Pancreas (tissue), 10 donors: ENCODE results near the gene EYA4. TPM values are rescaled to one million over a fixed set of nuclear protein-coding genes. Genes with fewer than 3 reads are reported as not detected.
A peak's percentile ranks its signal among the peaks of the same experiment; 100 is the strongest.

Source experiments
- ATAC-seq, 4 donors: fragments of 200-7000 bp; cut with Tn5 transposase; one replicate each; pipeline versions ENCODE4 v1.8.0 to v1.9.1; 2020; ENCODE audit warnings: mild to moderate bottlenecking in 4 of 4, moderate library complexity in 4 of 4
- DNase-seq, 6 donors: peaks; one replicate each; pipeline ENCODE4 v3.0.0-alpha.2; 2020
- FAIRE-seq: peaks from 2 replicates; lab custom pipeline; 2012; peaks lifted over from hg19 to GRCh38; lab: Jason Lieb, UNC
- H3K27ac ChIP-seq, 4 donors: fragments of 200-600 bp; sonication (generic); 1 replicate in 3 of 4; 2 replicates in 1 of 4; pipeline versions ENCODE4 v1.5.0 to v1.8.0; 2020
- H3K27me3 ChIP-seq, 4 donors: fragments of 200-600 bp; one replicate each; pipeline ENCODE4 v1.8.0; 2021
- H3K36me3 ChIP-seq, 3 donors: fragments of 200-600 bp; sonication (generic) in 1 of 3; one replicate each; pipeline versions ENCODE4 v1.5.0 to v1.8.0; 2020 to 2021
- H3K4me1 ChIP-seq, 3 donors: fragments of 200-600 bp; one replicate each; pipeline ENCODE4 v1.8.0; 2021
- H3K4me3 ChIP-seq, 4 donors: fragments of 200-600 bp; sonication (generic) in 2 of 4; one replicate each; pipeline versions ENCODE4 v1.5.0 to v1.8.0; 2020 to 2021
- H3K9me3 ChIP-seq, 4 donors: fragments of 200-600 bp; one replicate each; pipeline ENCODE4 v1.8.0; 2021
- WGBS, 2 donors: extraction: QIAGEN DNeasy Blood & Tissue Kit; methylation state at CpG; one replicate each; pipeline ENCODE4 v1.1.7; 2013; 5-methylcytosine and 5-hydroxymethylcytosine counted together
- intact Hi-C, 3 donors: fragments of 100-400 bp; cut with DNase I; formaldehyde crosslinking; loops; one replicate each; pipeline versions ENCODE4 v1.11.1 to v1.14.2; 2022
- polyA plus RNA-seq, 2 donors: library from polyadenylated mRNA; stranded (reverse); fragments of 200-250 nt; gene quantifications; one replicate each; pipeline ENCODE4 v1.2.3, GENCODE V29; 2013
- total RNA-seq, 6 donors: library from RNA; stranded (reverse); fragmentation: NEBNext Ultra II Directional in 4 of 6; extraction: Animal tissue kit (Norgen Biotek cat#: 25700) in 4 of 6; gene quantifications; one replicate each; pipeline versions ENCODE4 v1.2.1 to v1.2.4, GENCODE V29; 2021 to 2023
- TF ChIP-seq, protein P1 (sequence below), 4 donors: fragments of 200-600 bp; sonication (generic) in 3 of 4; IDR thresholded peaks; one replicate each; pipeline versions ENCODE4 v1.5.0 to v1.8.0; 2021; ENCODE audit warnings: antibody characterized with exemption in 4 of 4
- donor health status: healthy with polysubstance abuse.
- donor health status: DM: no; HTN: no; CAD: no; lungs with moderate emphysema.
- donor health status: DM: no; HTN: no; CAD: no.
- donor health status: control.
- donor health status: control.
- donor health status: Bipolar disorder and iron deficiency.
- donor health status: DM: yes; HTN: yes; CAD: no.
- donor health status: DM: no; HTN: no; CAD: no.
- donor health status: DM: no; HTN: no; CAD: no.
- donor health status: DM: yes; HTN: yes; CAD: no.

Gene EYA4
- total and polyA plus RNA-seq, 8 donors = 0.08 to 1.3 (median 0.19) TPM

DNA sequence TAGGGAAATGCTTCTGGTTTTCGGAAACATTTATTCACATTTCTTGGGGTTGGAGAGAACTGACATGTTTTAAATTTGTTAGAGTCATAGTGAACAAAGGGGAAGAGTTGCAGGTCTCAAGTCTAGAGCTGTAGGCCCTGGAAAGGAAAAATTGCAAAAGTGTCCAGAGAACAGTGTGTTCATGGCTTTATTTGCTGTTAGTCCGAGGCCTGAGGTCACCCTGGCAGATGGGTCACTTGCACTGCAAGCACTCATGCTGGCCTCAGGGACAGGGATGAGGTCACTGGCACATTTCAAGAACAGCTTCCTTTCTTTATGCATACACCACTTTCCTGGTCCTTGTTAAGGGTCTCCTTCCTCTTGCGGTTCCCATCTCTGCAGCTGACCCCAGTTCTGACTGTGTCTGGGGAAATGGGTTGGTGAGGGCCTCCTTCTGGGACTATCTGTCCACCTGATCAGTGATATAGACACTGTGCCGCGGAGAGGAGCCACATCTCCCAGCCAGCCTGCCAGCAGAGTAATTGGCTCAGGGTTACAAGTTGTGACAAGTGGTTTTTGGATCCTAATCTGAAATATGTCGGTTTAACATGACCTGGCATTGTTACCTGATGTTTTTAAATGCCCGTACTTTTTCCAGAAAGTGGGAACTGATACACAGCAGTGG lies 194.0 kb downstream of the EYA4 start:
- 66 to 75% methylated on average over 7 of the region's 7 CpGs for WGBS, 2 donors
- Histone ChIP-seq H3K4me1 (no peaks in the 10 kb centered on the region), H3K9me3 (no peaks in the 10 kb centered on the region), H3K4me3 (no peak overlapping the region), H3K27me3 (no peaks in the 10 kb centered on the region), H3K27ac (no peak overlapping the region), H3K36me3 (no peaks in the 10 kb centered on the region)
- ATAC-seq (no peak), FAIRE-seq (no peak), DNase-seq (no peak)
- intact Hi-C loops = no loop called here
- TF ChIP-seq, protein P1, sequence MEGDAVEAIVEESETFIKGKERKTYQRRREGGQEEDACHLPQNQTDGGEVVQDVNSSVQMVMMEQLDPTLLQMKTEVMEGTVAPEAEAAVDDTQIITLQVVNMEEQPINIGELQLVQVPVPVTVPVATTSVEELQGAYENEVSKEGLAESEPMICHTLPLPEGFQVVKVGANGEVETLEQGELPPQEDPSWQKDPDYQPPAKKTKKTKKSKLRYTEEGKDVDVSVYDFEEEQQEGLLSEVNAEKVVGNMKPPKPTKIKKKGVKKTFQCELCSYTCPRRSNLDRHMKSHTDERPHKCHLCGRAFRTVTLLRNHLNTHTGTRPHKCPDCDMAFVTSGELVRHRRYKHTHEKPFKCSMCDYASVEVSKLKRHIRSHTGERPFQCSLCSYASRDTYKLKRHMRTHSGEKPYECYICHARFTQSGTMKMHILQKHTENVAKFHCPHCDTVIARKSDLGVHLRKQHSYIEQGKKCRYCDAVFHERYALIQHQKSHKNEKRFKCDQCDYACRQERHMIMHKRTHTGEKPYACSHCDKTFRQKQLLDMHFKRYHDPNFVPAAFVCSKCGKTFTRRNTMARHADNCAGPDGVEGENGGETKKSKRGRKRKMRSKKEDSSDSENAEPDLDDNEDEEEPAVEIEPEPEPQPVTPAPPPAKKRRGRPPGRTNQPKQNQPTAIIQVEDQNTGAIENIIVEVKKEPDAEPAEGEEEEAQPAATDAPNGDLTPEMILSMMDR (IDR thresholded peaks at IDR 0.05) = no peak

GRCh38 chr6:133436652-133437051 lies 195.5 kb downstream of the EYA4 start:
- 21 to 36% methylated on average over 1 of the region's 1 CpG for WGBS, 2 donors
- Histone ChIP-seq H3K27ac (no peak overlapping the region), H3K36me3 (no peaks in the 10 kb centered on the region), H3K4me3 (no peak overlapping the region), H3K9me3 (no peaks in the 10 kb centered on the region), H3K27me3 (no peaks in the 10 kb centered on the region), H3K4me1 (no peaks in the 10 kb centered on the region)
- DNase-seq (no peak), ATAC-seq (no peak), FAIRE-seq (no peak)
- TF ChIP-seq, protein P1 (IDR thresholded peaks at IDR 0.05) = no peak
- intact Hi-C loops = no loop called here

GRCh38 chr6:133441491-133441890 lies 200.3 kb downstream of the EYA4 start:
- intact Hi-C loops = no loop called here
- DNase-seq (no peak), ATAC-seq (no peak), FAIRE-seq (no peak)
- WGBS, 2 donors = 71 to 93% methylated on average over 2 of the region's 2 CpGs
- Histone ChIP-seq H3K27me3 (no peaks in the 10 kb centered on the region), H3K36me3 (no peaks in the 10 kb centered on the region), H3K4me3 (no peak overlapping the region), H3K27ac (no peak overlapping the region), H3K4me1 (no peaks in the 10 kb centered on the region), H3K9me3 (no peaks in the 10 kb centered on the region)
- TF ChIP-seq, protein P1 (IDR thresholded peaks at IDR 0.05) = no peak

- Histone ChIP-seq H3K36me3 (no peaks in the 10 kb centered on the region), H3K27ac (no peak overlapping the region), H3K4me3 (no peak overlapping the region), H3K27me3 (no peaks in the 10 kb centered on the region), H3K9me3 (no peaks in the 10 kb centered on the region), H3K4me1 (no peaks in the 10 kb centered on the region)
- TF ChIP-seq, protein P1 (IDR thresholded peaks at IDR 0.05) = no peak
- no peak for DNase-seq
- no peak for ATAC-seq
- intact Hi-C loops = no loop called here
- FAIRE-seq = no peak
Measured at GRCh38 chr6:133446789-133447188, 205.6 kb downstream of the EYA4 start.

- Histone ChIP-seq H3K27ac (no peak overlapping the region), H3K4me3 (no peak overlapping the region), H3K4me1 (no peaks in the 10 kb centered on the region), H3K27me3 (no peaks in the 10 kb centered on the region), H3K36me3 (no peaks in the 10 kb centered on the region), H3K9me3 (no peaks in the 10 kb centered on the region)
- FAIRE-seq (no peak), ATAC-seq (peak in 1 of 4 donors; percentile 16), DNase-seq (no peak)
- intact Hi-C loops = no loop called here
- TF ChIP-seq, protein P1 (IDR thresholded peaks at IDR 0.05) = no peak
Measured at GRCh38 chr6:133447924-133448323, 206.8 kb downstream of the EYA4 start.
